Measurements from ENCODE around the gene ARL16. TPM values are rescaled to one million over a fixed set of nuclear protein-coding genes. Genes with fewer than 3 reads are reported as not detected.
A peak's percentile ranks its signal among the peaks of the same experiment; 100 is the strongest.

Gene ARL16
- total and polyA plus RNA-seq, 4 donors, result 7.9 to 24.3 (median 11.3) TPM

- WGBS, result 74% methylated on average over 4 of the region's 4 CpGs
- TF ChIP-seq FOXA1 (IDR thresholded peaks at IDR 0.05) (no peak), ZBTB33 (IDR thresholded peaks at IDR 0.05) (no peak), EGR1 (IDR thresholded peaks at IDR 0.05; ENCODE audit: low read depth in 2 of 2) (no peak), CTCF (IDR thresholded peaks at IDR 0.05; ENCODE audit: low read depth, low read length, missing input control) (no peak), FOXA2 (IDR thresholded peaks at IDR 0.05) (no peak), MAX (IDR thresholded peaks at IDR 0.05) (no peak), SP1 (IDR thresholded peaks at IDR 0.05) (no peak), YY1 (IDR thresholded peaks at IDR 0.05) (no peak), HNF4G (IDR thresholded peaks at IDR 0.05) (no peak), JUND (IDR thresholded peaks at IDR 0.05) (no peak), REST (IDR thresholded peaks at IDR 0.05) (no peak), RXRA (IDR thresholded peaks at IDR 0.05) (no peak), RAD21 (IDR thresholded peaks at IDR 0.05) (no peak), TAF1 (conservative IDR thresholded peaks at IDR 0.05) (no peak)
- no peak for DNase-seq (ENCODE audit: low spot score)
These were observed 44.9 kb downstream of the ARL16 start for GRCh38 chr17:81638683-81639082.

GRCh38 chr17:81636505-81637288, 46.9 kb downstream of the ARL16 start, which contains the start of the genes NPLOC4 and TSPAN10:
TSS of gene NPLOC4 (minus strand) at chr17:81637112. CDS start at chr17:81636930, 182 bp downstream.
TSS of gene TSPAN10 (plus strand) at chr17:81637196. CDS start at chr17:81642413, 5,217 bp downstream.
- peak within 1 kb of the TSS; percentile 73 to 82 for H3K9ac ChIP-seq (ENCODE audit: low read depth in 1 of 2, low read length in 2 of 2)
- H3K4me3 ChIP-seq (ENCODE audit: low read depth in 1 of 3, low read length in 3 of 3), result peak within 1 kb of the TSS; percentile 75 to 90 (median 76)
- H3K4me1 ChIP-seq (ENCODE audit: control insufficient read depth in 4 of 4, insufficient read depth in 4 of 4, low read length in 3 of 4), result peaks cover 6 to 31% (median 17%) of the 10 kb centered on the region in 4 donors
- under 1% methylated on average over 77 of the region's 77 CpGs for WGBS
- H3K9me3 ChIP-seq (ENCODE audit: control insufficient read depth in 4 of 4, low read length in 3 of 4), result no peaks in the 10 kb centered on the region
- H3K27me3 ChIP-seq (ENCODE audit: control insufficient read depth in 4 of 4, insufficient read depth in 4 of 4, low read length in 3 of 4), result no peaks in the 10 kb centered on the region
- H3K27ac ChIP-seq (ENCODE audit: low read depth in 1 of 2, low read length in 2 of 2), result peak within 1 kb of the TSS; percentile 64 to 68
- H3K36me3 ChIP-seq (ENCODE audit: control insufficient read depth in 4 of 4, insufficient read depth in 3 of 4, low read depth in 1 of 4, low read length in 3 of 4), result no peaks in the 10 kb centered on the region
- peak; percentile 91 for DNase-seq (ENCODE audit: low spot score)
- TF ChIP-seq HNF4A (conservative IDR thresholded peaks at IDR 0.05) (no peak), RAD21 (IDR thresholded peaks at IDR 0.05) (no peak), YY1 (IDR thresholded peaks at IDR 0.05) (peak; percentile 42), FOXA2 (IDR thresholded peaks at IDR 0.05) (no peak), ATF3 (IDR thresholded peaks at IDR 0.05) (no peak), REST (IDR thresholded peaks at IDR 0.05) (no peak), NR2F2 (IDR thresholded peaks at IDR 0.05) (no peak), GABPA (IDR thresholded peaks at IDR 0.05 in 1 of 2, conservative IDR thresholded peaks at IDR 0.05 in 1 of 2) (peak; percentile 62 to 84), SP1 (IDR thresholded peaks at IDR 0.05) (no peak), RXRA (IDR thresholded peaks at IDR 0.05) (no peak), MAX (IDR thresholded peaks at IDR 0.05) (no peak), JUND (IDR thresholded peaks at IDR 0.05) (no peak), FOXA1 (IDR thresholded peaks at IDR 0.05) (no peak), TAF1 (conservative IDR thresholded peaks at IDR 0.05) (no peak), HNF4G (IDR thresholded peaks at IDR 0.05) (no peak), EGR1 (IDR thresholded peaks at IDR 0.05; ENCODE audit: low read depth in 2 of 2) (peak; percentile 98)

More at GRCh38 chr17:81638683-81639082, 44.9 kb downstream of the ARL16 start:
- Histone ChIP-seq H3K4me3 (ENCODE audit: low read depth in 1 of 3, low read length in 3 of 3) (no peak overlapping the region), H3K36me3 (ENCODE audit: control insufficient read depth in 4 of 4, insufficient read depth in 3 of 4, low read depth in 1 of 4, low read length in 3 of 4) (no peaks in the 10 kb centered on the region), H3K27ac (ENCODE audit: low read depth in 1 of 2, low read length in 2 of 2) (no peak overlapping the region), H3K4me1 (ENCODE audit: control insufficient read depth in 4 of 4, insufficient read depth in 4 of 4, low read length in 3 of 4) (peaks cover 6 to 31% (median 17%) of the 10 kb centered on the region in 4 donors), H3K9me3 (ENCODE audit: control insufficient read depth in 4 of 4, low read length in 3 of 4) (no peaks in the 10 kb centered on the region), H3K27me3 (ENCODE audit: control insufficient read depth in 4 of 4, insufficient read depth in 4 of 4, low read length in 3 of 4) (no peaks in the 10 kb centered on the region), H3K9ac (ENCODE audit: low read depth in 1 of 2, low read length in 2 of 2) (no peak overlapping the region)
